ENCODE data around the gene CD93.

The CD93 gene

DNA sequence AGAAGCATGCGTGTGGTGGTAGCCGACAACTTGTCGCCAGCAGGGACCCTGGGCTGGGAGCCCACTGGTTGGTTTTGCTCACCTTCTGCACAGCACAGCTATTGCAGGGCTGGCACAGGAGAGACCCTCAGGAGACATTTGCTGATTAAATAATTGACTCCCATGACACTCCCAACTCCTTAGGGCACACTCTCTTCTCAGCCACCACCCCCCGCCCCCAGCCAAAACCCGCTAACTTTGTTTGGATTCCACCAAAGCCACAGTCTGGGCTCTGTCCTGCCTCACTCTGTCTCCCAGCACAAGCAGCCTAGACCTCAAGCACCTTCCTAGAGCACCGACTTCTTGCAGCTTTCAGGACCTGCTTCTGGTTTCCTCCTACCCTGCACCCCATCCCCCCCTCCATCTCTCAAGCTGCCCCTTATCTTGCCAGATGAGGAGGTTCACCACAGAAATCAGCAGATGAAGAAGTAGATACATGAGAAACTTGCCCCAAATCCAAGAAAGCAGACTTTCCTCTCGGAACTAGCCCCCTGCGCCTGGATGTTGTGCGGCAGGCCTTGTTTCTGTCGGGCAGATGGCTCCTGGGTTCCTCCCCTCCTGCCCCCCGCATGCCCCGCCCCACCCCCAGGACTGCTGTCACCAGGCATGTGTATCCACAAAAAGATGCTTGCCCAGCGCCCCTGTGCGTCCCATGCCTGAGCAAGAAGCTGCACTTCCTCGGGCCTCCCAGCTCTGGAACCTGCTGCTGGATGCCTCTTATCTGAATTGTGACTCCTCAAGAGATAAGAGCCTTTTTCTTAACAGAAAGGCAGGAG, 35.0 kb upstream of the CD93 start:
- no peak for DNase-seq (ENCODE audit: low spot score)

DNA sequence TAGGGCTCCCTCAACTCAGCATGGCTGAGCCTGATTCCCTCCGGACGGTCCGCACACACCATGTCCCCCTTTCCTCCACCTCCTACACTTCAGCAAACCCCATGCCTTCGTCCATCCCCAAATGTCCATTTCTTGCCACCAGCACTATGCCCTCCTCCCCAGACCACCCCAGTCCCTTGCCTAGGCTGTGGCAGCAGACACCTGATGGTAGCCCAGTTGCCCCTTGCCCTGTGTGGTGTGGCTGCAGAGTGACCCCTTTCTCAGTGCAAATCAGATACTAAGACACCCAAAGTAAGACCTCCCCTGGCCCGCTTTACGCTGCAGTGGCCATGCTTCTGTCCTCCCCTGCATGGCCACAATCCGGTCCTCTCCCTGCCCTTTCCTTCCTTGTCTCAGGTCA, 34.1 kb upstream of the CD93 start:
- DNase-seq (ENCODE audit: low spot score): no peak

DNA sequence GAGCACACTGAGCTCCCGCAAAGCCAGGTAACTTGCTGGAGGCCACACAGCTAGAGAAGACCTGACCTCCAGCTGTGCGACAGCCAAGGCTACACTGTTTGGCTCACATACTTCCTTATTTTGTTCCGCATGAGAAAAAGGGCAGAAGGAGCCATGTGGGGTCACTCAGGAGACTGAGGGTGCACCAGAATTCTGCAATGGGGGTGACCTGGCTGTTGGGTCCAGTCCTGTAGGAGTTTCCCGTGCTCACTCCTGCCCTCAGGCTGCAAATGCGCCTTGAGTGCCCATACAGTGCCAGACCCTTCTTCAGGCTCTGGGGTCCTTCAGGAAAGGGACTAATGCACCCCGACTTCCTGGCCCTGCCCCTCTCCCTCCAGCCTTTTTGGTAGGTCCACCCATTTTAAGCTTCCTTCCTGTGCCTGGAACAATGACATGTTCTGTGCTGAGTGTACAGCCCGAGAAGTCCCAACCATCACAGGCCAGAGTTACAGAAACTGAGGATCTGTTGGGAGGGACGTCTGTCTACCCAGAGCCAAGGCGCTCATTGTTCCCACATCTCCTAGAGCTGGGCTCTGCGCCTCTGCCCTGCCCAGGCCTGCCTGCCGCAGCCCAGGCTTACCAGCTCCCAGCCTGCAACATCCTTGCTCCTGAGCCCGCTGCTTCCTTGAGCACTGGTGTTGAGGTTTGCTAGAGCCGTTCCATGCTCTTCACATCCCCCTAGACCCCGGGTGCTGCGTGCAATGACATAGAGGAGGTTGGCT, 33.5 kb upstream of the CD93 start:
- DNase-seq (ENCODE audit: low spot score): no peak

DNA sequence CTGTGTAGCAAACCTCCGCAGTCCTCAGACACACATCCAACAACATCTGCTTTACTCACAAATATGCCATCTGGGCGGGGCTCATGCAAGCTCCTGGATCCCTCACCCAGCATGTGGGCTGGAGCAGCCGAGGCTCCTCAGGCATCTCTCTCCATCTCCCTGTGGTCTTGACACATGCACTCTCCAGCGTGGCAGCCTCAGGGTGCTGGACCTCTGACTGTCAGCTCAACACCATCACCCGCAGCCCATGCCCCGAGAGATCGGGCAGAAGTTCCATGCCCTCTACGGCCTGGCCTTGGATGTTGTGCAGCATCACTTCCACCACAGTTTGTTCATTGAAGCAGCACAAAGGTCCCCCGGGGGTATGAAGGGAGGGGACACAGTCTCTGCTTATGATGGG, 32.6 kb upstream of the CD93 start:
- no peak for DNase-seq (ENCODE audit: low spot score)

GRCh38 chr20:23118144-23118543, 32.0 kb upstream of the CD93 start:
- no peak for DNase-seq (ENCODE audit: low spot score)

DNA sequence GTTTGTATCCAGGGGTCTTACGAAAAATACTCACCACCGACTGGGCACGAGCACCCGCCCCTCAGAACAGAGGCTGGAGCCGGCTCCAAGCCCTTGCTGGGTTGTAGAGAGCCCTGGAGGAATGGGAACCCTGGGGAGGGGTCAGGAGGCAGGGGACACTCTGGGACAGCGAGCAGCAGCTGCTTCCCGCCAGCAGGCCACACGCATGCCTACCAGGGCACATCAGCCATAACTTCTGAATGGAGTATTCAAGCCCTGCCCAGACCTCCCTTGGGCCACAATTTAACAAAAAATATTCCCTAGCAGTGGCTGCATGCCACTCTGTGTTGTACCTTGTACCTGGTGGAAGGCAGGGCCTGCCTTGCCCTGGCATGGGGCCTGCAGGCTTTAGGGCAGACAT, 31.6 kb upstream of the CD93 start:
- no peak for DNase-seq (ENCODE audit: low spot score)

DNA sequence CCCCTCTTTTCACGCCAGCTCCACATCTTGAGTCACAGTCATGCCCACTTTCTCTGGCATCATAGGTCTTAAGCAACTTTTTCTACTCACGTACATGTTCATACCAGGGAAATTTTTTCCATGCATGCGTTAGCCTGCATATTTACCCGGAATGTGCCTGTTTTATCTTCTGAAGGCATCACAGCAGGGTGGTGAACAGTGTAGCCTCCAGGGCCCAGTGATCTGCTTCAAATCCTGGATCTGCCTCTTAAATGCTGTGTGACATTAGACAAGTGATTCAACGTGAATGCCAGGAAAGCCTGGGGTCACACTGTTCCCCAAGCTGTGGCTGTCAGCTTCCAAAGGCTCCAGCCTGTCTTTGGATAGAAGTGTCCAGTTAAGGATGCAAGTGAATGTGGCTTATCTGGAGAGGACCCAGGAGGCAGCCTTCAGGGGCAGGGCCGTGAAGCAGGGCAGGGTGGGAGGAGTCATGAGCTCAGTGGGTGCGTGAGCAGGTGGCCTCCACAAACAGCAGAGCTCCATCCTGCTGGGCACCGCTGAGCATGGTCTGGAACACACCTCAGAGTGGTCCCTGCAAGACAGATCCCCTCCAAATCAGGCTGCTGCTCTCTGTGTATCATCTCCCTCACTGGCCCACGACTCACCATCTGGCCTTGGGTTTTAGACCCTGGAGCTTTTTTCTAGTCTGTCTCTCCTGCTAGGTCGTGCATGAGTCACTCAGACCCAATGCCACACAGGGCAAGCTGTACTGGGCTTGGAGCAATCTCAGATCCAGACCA, 30.4 kb upstream of the CD93 start:
- no peak for DNase-seq (ENCODE audit: low spot score)

DNA sequence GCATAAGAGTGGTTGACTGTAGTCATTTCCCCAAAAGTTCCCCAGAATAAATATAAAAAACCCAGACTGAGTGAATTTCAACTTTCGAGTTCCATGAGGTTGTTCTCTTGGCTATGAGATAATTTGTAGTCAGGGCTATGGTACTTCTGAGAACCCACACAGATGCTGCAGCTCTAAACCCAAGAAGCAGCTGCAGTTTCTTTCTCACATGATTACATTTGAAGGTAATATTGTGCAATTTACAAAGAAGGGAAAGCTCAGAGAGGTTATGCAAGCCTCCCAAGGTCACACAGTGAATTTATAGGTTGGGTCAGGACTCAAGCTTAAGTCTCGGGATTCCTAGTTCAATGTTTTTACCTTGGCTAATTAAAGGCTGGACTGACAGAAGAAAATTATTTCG, 29.7 kb upstream of the CD93 start:
- DNase-seq (ENCODE audit: low spot score): no peak

DNA sequence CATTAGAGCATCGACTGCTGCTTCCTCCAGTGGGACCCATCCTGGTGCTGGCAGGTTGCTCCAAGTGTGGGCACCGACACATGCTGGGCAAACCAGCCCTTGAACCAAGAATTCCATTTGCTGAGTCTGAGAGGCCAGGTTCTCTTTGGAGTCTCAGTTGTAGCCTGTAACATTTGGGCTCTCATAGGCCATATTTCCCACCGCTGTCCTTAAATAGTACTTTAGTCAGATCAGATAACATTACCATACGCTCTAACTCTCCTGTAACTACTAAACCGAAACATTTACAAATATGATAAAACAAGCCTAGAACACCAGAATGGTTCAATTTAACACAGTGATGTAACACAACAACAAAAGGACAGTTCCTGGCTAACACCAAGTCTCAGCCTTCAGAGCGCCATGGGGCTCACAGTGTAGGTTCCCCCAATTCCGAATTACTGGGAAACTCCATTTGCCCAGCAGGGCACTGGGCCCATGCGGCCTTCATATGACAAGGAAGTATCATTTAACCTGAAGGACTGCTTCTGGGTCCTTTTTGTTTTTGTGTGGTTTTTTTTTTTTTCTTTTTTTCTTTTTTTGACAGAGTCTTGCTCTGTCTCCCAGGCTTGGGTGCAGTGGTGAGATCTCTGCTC, 28.4 kb upstream of the CD93 start:
- no peak for DNase-seq (ENCODE audit: low spot score)

- DNase-seq (ENCODE audit: low spot score): no peak
Measured at GRCh38 chr20:23114018-23114417, 27.9 kb upstream of the CD93 start.

GRCh38 chr20:23112595-23112994, 26.5 kb upstream of the CD93 start:
- no peak for DNase-seq (ENCODE audit: low spot score)

DNA sequence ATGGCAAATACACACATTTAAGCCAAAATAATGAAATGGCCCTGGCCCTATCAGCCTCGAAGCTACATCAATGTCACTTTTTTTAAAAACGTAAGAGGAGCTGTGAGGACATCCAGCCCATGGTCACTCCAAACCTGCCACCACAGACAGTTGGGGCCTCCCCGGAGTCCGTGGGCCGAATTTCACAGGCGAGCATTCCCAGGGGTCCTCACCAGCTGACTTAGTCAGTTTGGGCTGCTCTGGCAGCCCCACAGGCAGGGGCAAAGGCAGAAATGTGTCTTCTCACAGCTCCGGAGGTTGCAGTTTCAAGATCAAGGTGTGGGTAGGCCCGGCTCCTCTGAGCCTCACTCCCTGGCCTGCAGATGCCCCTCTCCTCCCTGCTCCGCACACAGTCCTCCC, 25.8 kb upstream of the CD93 start:
- DNase-seq (ENCODE audit: low spot score): no peak

DNA sequence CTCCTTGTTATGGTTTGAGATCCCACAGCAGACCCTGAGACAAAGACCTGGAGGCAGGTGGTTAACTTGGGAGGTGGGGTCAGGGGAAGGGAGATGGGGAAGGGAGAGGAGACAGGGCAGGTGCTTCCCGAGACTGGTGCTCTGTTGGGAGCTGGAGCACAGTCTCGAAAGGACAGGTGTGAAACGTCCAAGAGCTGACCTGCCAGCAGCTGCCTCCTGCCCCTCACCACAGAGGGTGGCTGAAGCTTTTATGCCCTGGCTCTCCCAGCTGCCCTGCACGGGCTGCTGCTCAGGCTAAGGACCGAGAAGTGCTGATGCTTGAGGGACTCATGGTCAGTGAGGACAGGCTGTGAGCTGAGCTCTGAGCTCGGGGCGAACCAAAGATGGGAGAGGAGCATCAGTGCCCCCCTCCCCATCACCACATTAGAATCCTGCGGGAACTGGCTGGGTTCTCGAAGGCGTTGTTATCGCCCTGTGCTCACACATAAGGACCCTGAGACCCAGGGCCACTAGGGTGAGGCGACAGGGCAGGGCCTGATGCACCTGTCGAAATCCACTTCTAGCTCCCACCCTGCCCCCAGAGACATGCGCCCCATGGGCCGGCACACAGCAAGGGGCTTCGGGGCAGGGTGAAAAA, 25.3 kb upstream of the CD93 start:
- no peak for DNase-seq (ENCODE audit: low spot score)

GRCh38 chr20:23108871-23109270, 22.7 kb upstream of the CD93 start:
- no peak for DNase-seq (ENCODE audit: low spot score)

DNA sequence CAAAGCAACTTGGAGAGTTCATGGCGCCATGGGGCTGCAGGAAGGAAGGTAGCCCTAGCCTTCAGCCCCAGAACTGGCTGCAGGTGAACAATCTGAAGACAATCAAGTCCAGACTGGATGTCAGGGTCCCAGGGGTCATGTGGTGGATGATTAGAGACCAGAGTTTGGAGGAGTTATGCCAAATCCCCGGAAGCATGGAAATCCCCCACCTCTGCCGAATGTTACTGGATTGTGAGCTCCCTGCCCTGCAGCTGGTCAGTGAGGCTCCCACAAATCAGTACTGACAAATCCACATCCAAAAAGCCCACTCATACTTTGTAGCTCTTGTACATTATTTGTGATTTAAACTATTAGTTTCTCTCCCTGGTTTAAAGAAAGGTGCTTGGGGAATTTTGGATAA, 21.3 kb upstream of the CD93 start:
- no peak for DNase-seq (ENCODE audit: low spot score)

GRCh38 chr20:23106271-23106851, 20.2 kb upstream of the CD93 start:
- no peak for DNase-seq (ENCODE audit: low spot score)

DNA sequence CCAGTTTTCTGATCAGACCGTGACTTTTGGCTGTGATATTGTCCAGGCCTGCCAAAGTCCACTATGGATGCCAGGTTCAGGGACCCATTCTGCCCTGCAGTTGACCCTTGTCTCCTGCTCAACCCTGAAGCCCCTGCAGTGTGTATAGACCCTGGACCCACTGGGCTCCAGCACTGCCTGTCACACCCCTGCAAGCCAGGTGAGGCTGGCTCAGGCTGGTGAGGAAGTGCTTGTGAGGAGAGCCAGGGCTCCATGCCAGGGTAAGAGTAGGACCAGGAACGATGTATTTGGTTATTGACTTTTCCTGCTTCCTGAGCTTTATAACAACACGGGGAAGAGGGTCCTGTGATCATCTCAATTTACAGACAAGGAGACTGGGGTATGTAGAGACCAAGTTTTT, 19.1 kb upstream of the CD93 start:
- DNase-seq (ENCODE audit: low spot score): no peak

GRCh38 chr20:23103284-23104018, 17.3 kb upstream of the CD93 start:
- no peak for DNase-seq (ENCODE audit: low spot score)

DNA sequence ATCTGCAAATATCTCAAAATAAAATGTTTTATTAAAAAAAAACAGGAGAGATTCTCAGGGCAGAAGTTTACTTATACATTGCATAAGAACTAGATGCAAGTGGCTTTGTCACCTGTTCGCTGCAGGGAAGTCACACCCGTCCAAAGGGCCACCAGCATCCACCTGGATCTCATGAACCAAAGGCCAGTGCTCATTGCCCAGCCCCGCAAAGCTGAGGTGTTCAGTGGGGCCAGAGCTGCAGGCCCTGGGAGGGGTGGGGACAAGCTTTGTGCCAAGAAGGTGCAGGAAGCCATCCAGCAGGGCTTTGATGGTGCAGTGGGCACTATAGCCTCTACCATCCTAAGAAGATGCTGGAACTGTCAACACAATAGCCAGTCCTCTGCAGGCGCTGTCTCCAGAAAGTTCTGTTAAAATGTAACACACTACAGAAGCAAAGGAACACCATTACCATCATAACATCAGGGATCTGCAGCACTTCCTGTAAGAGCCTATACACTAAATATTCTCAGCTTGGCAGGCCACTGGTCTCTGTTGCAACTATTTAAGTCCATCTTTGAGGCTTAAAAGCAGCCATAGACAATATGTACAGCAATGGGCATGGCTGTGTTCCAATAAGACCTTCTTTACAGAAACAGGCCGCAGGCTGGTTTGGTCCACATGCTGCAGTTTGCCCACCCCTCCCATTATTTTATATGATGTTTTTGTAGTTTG, 15.7 kb upstream of the CD93 start:
- DNase-seq (ENCODE audit: low spot score): no peak

GRCh38 chr20:23100720-23101107, 14.6 kb upstream of the CD93 start:
- no peak for DNase-seq (ENCODE audit: low spot score)

Data from COLO829 (cell line).